ENCODE results near the gene FAM222B.
"Not testable (repeated sequence)": the region's sequence is repeated elsewhere in the genome, so short reads cannot be mapped to it uniquely, and the experiment has no call there.

Gene FAM222B

DNA sequence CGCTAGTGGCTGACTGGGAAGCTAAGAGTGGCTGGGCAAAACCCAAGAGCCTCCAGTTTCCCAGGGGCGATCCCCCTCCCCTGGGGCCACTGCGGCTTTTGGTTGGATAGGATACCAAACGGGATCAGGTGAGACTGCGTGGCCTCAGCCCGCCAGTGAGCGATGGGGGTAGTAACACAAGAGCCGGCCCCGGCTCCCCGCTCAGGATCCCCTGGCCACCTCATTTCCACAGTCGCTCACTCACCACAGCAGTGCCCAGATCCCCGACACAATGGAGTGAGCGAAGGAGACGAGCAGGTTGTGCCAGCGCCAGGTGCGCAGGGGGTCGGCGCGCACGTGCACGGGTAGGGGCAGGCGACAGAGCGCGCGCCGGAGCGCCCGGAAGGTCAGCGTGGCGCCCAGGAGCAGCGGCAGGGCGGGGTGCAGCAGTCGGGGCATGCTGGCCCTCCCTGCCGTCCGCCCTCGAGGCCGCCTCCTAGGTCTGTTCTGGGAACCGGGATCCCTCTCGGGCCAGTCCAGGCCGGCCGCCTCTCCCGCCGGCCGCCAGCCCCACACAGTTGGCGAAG is 116.8 kb downstream of the FAM222B start:
- DNase-seq, result no peak

DNA sequence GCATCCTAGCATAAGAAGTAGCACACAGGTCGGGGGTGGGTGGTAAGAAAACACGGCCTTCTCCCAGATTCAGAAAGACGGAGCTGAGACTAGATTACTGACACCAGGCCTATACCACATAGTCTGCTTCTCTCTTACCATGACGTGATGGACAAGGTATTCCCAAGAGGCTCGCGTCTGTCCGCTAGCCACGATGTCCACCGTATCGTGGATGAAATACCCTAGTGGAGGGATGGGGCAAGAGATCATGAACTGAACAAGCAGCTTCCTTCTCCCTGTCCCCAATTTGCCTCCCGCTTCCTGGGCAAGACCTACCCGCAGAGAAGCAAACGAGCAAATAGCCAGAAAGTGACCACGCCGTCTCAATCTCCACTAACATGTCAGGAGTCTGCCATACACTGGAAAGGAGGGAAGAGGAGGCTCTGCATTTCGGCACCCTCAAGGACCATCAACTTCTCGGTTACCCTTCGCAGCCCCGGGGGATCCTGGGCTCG is 117.4 kb downstream of the FAM222B start:
- DNase-seq, result no peak

DNA sequence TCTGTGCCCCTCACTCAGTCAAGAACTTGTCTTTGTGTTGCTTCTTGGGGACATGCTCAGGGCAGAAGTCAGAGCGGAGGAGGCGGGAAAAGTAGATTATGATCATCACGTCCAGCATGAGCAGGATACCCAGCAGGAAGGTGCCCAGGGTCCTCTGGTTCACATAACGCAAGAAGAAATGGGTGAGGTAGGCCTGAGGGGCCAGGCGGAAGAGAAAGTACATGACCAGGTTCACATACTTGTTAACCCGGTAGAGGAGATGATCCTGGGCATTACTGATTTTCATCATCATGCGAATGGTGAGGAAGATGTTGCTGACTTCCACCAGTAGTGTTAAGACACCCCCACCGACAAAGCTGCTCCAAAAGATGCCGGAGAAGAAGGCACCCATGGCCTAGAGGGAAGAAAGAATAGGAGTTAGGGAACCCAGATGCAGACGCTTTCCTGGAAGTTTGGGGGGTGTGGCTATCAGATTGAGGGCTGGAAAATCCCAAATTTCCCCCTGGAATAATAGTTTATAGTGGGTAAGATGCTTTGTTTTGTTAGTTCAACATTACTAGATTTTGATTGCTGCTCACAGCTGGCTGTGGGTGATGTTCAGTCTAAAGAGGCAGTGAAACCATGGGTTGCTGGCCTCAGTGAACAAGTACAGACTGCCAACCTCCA is 118.0 kb downstream of the FAM222B start:
- DNase-seq, result no peak

DNA sequence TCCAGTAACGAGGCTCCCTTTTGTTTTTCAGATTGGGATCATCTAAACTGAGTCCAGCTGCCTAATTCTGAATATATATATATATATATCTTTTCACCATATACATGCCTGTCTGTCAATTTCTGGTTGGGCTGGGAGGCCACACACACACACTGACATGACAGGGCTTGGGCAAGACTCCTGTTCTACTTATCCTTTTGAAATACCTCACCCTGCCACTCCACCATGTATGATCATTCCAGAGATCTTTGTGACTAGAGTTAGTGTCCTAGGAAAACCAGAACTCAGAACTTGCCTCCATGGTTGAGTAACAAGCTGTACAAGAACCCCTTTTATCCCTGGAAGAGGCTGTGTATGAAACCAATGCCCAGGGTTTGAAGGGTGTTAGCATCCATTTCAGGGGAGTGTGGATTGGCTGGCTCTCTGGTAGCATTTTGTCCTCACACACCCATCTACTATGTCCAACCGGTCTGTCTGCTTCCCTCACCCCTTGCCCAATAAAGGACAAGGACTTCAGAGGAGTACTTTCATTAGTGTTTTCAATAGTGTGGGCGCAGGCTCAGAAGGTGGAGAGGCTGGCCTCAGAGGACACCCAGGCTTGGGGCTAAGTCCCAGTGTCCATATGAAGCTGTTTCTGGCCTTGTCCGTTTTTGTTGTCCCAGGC is 118.6 kb downstream of the FAM222B start:
- DNase-seq, result not testable (repeated sequence)

DNA sequence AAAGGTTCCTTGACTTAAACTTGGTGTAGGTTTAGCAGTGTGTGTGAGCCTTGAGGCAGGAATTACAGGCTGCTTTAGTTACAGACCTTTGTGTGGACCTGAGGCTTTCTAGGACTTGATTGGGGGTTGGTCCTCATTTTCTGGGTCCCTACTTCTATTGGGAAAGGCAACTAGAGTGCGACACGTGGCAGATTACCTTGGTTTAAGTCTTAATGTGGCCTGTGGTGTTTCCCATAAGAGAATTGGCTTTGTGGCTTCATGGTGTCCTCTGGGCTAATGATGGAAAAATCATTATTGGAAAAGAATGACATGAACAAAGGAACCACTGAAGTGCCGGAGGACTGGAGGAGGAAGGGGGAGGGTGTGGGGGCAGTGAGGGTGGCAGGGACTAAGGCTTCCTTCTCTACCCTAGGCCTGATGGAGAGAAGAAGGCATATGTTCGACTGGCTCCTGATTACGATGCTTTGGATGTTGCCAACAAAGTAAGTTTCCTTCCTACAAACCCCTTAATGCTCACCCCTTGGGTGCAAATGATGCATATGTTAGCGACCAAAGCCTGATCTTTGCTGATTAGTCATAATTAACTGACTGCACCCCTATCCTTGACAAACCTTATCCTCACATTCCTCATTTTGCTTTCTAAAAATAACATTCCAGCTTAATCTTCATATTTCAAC is 119.3 kb downstream of the FAM222B start:
- DNase-seq, result no peak

DNA sequence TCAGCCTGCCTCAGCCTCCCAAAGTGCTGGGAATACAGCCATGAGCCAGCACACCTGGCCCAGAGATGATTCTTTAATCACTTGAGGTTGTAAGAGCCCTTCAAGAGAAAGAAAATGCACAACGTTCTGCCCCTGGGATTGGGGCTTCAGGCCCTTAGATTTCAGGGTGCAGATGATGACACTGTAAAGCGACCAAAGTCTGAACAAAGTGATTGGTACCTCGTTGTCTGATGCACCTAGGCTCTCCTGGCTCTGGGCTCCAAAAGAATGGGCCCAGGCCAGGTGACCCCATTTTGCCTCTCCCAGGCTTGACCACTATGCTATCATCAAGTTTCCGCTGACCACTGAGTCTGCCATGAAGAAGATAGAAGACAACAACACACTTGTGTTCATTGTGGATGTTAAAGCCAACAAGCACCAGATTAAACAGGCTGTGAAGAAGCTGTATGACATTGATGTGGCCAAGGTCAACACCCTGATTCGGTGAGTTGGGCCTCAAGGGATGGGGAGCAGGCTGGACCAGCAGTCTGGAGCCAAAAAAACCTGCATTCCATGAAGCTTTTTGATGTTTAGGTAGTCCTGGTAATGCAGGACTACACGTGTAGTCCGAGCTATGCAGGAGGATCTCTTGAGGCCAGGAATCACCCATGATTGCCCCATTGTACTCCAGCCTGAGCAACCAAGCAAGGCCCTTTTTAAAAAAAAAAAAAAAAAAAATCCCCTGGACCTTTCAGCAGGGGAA is 120.0 kb downstream of the FAM222B start:
- DNase-seq, result no peak

DNA sequence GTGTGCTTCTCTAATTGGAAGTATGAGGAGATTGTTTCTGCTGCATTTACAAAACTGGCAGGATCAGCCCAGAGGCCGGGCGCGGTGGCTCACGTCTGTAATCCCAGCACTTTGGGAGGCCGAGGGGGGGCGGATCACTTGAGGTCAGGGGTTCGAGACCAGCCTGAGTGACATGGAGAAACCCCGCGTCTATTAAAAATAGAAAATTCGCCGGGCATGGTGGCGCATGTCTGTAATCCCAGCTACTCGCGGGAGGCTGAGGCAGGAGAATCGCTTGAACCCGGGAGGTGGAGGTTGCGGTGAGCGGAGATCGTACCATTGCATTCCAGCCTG is 121.6 kb downstream of the FAM222B start:
- DNase-seq, result not testable (repeated sequence)

DNA sequence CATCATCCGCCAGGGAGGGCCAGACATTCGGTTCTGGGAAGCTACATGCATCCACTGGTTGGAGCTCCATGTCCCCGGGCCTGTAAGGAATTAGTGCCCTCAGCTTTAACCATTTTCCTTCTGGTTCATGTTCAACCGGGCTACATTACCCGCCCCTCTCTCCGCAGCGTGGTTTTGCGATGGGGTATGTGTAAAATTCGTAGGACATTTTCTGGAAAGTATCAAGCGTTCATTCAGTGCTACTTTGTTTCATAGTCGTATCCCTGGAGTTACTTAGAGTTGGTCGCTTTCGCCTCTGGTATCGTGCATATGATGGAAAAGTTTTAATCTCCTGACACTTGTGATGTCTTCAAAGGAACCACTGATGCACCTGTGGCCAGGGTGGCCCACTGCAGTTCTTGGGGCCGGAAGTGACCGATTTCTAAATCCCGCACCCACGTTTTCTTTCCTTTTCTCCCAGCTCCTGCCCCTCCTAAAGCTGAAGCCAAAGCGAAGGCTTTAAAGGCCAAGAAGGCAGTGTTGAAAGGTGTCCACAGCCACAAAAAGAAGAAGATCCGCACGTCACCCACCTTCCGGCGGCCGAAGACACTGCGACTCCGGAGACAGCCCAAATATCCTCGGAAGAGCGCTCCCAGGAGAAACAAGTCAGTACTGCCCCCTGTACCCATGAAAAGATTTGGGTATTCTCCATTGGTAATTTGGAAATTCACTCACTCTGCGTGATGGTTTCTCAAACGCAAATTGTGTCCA is 122.2 kb downstream of the FAM222B start:
- no peak for DNase-seq

DNA sequence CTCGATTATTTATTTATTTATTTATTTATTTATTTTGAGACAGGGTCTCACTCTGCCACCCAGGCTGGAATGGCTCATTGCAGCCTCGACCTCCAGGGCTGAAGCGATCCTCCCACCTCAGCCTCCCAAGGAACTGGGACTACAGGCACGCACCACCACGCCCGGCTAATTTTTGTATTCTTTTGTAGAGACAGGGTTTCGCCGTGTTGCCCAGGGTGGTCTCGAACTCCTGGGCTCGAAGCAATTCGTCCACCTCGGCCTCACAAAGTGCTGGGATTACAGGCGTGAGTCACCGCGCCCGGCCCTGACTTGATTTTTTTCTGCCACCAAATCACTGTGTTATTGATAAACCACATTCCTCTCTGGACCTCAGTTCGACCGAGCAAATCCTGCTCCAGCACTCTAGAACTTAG is 123.6 kb downstream of the FAM222B start:
- DNase-seq, result no peak

DNA sequence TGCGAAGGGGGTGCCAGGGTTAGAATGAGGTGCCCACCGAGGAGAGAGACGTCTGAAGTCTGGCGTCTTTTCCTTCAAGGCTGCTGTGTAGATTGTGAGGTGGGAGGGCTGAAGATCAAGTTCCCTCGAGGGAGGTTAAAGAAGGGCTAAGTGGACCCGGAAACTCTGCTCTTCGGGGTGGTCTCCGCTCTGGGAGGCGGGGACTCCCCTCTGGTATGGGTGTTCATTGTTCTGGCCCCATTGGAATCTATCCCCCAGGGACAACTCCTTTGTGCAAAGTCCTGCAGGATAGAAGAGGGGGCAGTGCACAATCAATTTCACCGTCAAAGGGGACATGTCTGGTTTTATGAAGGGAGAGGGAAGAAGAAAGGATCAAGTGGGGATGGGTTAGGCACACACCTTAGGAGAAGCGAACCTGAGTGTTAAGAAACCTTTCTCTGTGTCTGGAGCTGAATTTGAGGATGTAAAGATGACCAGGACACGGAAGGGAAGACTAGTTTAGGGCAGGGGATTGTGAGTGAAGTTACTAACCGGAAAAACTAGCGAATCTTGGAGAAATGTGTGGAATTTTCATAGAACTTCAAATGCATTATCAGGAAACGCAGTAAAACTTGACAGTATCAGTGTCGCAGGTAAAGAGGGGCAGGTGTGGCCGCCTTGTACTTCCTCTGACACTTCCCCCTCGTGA is 124.1 kb downstream of the FAM222B start:
- DNase-seq, result no peak

DNA sequence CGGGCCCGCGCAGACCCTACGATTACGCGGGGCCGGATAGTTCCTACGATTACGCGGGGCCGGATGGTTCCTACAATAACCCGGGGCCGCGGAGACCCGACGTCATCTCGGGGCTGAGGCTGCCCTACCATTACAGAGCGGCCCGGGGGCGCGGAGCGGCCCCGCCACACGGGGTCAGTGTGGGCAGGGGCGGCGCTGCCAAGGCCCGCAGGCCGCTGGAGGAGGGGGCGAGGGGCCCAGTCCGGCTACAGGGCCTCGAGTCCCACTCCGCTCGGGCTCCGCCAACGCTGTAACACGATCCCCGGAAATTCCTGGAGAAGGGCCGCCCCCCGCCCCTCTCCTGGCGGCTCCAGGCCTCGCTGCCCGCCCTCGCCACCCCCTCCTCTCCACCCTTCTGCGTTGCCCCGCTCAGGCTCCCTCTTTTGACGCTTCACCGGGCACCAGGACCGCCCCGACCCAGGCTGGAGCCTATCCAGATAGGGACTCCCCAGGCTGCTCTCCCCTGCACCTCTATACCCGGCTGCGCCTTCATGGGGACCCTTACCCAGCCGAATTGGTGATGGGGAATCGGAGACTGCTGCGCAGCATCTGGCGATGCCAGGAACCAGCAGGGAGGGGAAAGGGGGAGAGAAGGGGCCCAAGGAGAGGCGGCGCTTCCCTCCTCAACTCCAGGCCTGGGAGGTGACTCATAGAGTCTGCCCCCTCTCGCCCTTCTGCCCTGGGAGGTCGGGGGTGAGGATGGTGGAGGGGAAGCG is 124.8 kb downstream of the FAM222B start, which contains the start of gene RAB34:
RAB34 (minus strand) TSS at position 291 of the 755 bp plus-strand sequence. CDS start 602 bp downstream, outside the sequence.
- no peak for DNase-seq

DNA sequence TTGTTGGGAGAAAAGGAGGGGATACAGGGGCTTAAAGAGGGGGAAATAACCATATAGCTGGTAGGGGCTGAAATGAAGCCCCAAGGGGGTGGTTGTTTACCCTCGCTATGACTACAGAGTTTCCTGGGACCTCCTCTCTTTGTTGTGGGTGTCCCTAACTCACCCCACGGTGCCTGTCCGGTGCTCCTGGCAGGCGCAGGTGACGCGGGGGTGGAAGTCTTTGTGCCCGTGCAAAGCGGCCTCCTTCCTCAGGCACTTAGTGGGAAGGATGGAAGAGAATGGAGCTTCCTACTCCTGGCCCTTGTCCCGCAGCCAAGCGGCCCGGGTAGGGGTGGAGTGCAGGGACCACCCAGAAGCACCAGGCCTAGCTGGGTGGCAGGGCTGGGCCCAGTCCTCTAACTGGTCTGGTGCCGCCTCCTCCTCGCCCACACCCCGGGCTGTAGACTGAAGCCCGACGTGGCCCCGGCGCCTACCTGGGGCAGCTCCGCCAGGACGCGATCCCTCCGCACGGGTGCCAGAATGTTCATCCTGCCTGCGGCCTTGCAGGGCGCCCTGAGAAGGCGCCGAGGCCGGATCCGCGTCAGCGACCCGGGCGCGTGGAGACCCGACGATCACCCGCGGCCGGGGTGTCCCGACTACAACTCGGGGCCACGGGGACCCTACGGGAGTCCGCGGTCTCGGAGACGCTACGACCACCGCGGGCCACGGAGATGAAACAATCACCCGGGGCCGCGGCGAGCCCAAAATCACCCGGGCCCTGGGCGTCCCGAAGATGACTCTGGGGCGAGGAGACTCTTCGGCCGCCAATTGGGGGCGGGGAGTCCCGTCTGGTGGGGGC is 125.6 kb downstream of the FAM222B start:
- DNase-seq, result no peak

DNA sequence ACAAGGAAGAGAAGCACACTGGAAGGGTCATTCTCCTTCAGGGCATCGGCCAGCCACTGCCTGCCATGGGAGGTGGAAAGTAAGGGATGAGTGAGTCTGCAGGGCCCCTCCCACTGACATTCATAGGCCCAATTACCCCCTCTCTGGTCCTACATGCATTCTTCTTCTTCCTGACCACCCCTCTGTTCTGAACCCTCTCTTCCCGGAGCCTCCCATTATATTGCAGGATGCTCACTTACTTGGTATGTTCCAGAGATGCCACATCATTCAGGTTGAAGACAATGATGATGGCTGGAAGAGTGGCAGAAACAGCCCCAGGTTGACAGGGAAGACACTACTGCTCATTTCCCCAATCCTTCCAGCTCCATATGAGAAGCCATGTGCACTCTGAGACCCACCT is 127.4 kb downstream of the FAM222B start:
- DNase-seq, result no peak

DNA sequence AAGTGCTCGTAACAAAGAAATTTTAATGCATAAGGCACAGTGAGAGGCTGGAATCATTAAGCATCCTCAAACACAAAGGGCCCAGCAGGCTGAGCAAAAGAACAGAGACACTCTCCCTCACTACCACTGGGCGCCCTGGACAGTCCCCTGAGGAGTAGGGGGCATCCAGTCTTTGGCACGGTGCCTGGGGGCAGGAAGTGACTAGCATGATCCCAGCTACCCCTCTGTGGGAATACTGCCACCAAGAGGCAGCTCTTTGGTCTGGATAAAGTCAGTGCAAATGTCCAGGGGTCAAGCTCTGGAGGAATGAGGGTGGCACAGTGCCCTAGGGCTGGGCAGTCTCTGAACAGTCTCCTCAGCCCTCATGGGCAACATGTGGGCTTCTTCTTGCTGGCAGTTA is 128.3 kb downstream of the FAM222B start:
- no peak for DNase-seq

DNA sequence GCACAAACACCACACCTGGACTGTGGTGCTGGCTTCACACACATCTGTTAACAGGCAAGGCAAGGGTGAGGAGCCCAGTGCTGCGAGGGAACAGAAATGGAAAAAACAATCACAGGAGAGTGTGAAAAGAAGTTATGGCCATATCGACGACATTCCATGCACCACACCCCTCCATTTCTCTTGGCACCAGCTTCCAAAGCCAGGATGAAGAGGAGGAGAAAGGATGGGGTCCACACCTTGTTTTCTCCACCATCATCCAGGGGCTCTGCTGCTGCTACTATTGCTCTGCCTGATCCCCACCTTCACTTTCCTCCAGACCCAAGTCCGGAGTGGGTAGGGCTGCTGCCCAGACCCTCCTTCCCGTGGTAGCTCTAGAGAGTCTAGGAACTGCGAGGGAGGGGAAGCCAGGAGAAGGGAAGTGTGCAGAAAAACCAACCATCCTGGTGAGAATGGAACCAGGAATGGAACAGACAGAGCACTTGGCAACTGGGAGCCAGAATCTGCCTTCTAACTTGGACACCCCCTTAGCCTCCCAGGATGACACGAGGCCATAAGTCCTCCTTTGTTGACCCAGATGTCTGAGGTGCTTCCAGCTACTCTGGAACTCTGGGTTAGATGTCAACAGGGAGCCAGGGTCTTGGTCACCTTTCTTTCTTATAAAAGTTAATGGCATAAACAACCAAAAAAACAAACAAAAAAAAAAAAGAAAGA is 129.7 kb downstream of the FAM222B start:
- DNase-seq, result no peak

DNA sequence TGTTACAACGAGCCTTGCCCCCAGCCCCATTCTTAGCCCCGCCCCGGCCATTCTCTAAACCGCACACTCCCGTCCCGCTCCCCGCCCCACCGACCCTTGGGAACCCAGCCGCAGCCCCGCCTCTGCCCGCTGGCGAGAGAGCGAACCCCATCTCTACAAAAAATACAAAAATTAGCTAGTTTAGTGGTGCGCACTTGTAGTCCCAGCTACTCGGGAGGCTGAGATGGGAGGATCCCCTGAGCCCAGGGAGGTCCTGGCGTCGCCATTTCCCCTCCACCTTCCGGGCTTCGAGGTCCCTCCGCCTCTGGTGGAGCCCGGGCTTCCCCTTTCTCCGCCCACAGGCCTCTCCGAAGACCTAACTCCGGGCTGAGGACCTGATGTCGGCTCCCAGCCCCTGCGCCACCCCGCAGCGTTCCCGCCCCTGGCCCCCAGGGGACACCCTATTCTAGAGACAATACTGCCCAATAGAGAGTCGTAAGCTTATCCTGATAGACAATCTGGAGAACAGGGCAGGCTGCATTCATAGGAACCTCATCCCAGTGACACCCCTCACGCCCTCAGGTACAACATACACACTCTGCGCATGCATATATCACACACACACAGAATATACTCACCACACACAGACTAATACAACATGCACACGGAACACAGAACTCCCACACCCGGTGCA is 130.4 kb downstream of the FAM222B start:
- DNase-seq, result peak; percentile 65

DNA sequence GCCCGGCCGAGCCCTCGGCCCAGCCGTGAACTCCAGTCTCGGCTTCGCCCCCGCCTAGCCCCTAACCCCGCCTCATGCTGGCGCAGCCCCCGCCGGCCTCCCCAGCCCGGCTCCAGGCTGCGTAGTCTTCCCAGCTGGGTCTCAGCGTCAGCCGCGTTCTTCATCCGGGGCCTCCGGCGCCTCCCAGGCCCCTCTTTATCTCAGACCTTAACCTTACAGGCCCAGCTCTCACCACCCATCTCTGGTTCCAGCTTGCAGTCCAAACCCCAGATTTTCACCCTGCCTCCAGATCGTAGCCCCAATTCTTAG is 130.9 kb downstream of the FAM222B start, which contains the start of gene PROCA1:
PROCA1 (minus strand) TSS at position 166 of the 309 bp plus-strand sequence. CDS start 228 bp downstream, outside the sequence.
- no peak for DNase-seq
